ENCODE measurements around the gene SYT1.

The SYT1 gene

GRCh38 chr12:79393842-79394241 is 529.3 kb downstream of the SYT1 start:
- H3K4me1 ChIP-seq (ENCODE audit: insufficient read depth, poor library complexity, severe bottlenecking): no peaks in the 10 kb centered on the region
- H3K27me3 ChIP-seq (ENCODE audit: insufficient read depth, poor library complexity, severe bottlenecking): no peaks in the 10 kb centered on the region
- H3K27ac ChIP-seq (ENCODE audit: poor library complexity, severe bottlenecking): no peak overlapping the region
- no peaks in the 10 kb centered on the region for H3K36me3 ChIP-seq (ENCODE audit: low read depth)
- no peaks in the 10 kb centered on the region for H3K9me3 ChIP-seq (ENCODE audit: severe bottlenecking)
- DNase-seq (ENCODE audit: low spot score): no peak
- H3K4me3 ChIP-seq (ENCODE audit: severe bottlenecking): no peak overlapping the region
- TF ChIP-seq, protein P1, sequence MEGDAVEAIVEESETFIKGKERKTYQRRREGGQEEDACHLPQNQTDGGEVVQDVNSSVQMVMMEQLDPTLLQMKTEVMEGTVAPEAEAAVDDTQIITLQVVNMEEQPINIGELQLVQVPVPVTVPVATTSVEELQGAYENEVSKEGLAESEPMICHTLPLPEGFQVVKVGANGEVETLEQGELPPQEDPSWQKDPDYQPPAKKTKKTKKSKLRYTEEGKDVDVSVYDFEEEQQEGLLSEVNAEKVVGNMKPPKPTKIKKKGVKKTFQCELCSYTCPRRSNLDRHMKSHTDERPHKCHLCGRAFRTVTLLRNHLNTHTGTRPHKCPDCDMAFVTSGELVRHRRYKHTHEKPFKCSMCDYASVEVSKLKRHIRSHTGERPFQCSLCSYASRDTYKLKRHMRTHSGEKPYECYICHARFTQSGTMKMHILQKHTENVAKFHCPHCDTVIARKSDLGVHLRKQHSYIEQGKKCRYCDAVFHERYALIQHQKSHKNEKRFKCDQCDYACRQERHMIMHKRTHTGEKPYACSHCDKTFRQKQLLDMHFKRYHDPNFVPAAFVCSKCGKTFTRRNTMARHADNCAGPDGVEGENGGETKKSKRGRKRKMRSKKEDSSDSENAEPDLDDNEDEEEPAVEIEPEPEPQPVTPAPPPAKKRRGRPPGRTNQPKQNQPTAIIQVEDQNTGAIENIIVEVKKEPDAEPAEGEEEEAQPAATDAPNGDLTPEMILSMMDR (IDR thresholded peaks at IDR 0.05; ENCODE audit: poor library complexity, severe bottlenecking): no peak
- ATAC-seq (ENCODE audit: low read depth): no peak

DNA sequence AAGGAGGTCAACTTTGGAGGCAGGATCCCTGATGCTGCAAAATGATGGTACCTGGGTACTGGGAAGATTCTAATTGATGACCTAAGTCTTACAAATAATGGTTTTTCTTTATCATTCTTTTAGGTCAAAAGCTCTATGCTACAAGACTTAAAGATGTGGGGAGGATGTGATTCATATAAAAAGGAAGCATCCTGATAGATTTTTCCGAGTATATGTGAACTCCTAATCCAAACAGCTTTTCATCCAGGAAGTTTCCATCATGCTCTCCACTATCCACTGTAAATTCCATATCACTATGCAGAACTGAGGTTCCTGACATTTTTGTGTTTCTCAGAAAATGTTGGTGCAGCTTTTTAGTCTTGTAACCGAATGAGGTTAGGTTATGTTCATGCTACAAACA is 533.0 kb downstream of the SYT1 start:
- ATAC-seq (ENCODE audit: low read depth): no peak
- no peak for DNase-seq (ENCODE audit: low spot score)

DNA sequence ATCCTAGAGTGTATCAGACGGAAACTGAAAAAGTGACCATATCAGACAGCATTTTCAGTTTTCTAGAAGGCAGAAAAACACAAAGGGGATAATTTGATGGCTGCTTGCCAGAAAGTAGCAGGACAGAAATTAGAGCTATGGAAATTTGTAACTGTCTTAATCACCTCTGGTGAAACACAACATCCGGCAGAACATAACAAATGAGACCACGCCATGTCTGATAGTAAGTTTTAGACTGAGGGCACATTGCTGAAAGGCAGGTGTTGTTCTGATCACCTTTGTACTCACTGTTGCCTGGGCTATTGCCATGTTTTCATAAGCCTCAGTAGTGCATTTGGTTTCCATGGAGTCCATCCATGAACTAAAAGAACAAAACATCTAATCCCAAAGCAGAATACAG is 535.9 kb downstream of the SYT1 start:
- TF ChIP-seq, protein P1 (IDR thresholded peaks at IDR 0.05; ENCODE audit: poor library complexity, severe bottlenecking): no peak
- Histone ChIP-seq H3K27me3 (ENCODE audit: insufficient read depth, poor library complexity, severe bottlenecking) (no peaks in the 10 kb centered on the region), H3K9me3 (ENCODE audit: severe bottlenecking) (no peaks in the 10 kb centered on the region), H3K4me3 (ENCODE audit: severe bottlenecking) (no peak overlapping the region), H3K4me1 (ENCODE audit: insufficient read depth, poor library complexity, severe bottlenecking) (no peaks in the 10 kb centered on the region), H3K27ac (ENCODE audit: poor library complexity, severe bottlenecking) (no peak overlapping the region), H3K36me3 (ENCODE audit: low read depth) (no peaks in the 10 kb centered on the region)
- DNase-seq (ENCODE audit: low spot score) (no peak), ATAC-seq (ENCODE audit: low read depth) (no peak)

More for the DNA sequence above, 533.0 kb downstream of the SYT1 start:
- Histone ChIP-seq H3K4me3 (ENCODE audit: severe bottlenecking) (no peak overlapping the region), H3K36me3 (ENCODE audit: low read depth) (no peaks in the 10 kb centered on the region), H3K4me1 (ENCODE audit: insufficient read depth, poor library complexity, severe bottlenecking) (no peaks in the 10 kb centered on the region), H3K9me3 (ENCODE audit: severe bottlenecking) (no peaks in the 10 kb centered on the region), H3K27ac (ENCODE audit: poor library complexity, severe bottlenecking) (no peak overlapping the region), H3K27me3 (ENCODE audit: insufficient read depth, poor library complexity, severe bottlenecking) (no peaks in the 10 kb centered on the region)
- TF ChIP-seq, protein P1 (IDR thresholded peaks at IDR 0.05; ENCODE audit: poor library complexity, severe bottlenecking): no peak

- no peak for ATAC-seq (ENCODE audit: low read depth)
- no peaks in the 10 kb centered on the region for H3K36me3 ChIP-seq (ENCODE audit: low read depth)
- TF ChIP-seq, protein P1 (IDR thresholded peaks at IDR 0.05; ENCODE audit: poor library complexity, severe bottlenecking): no peak
- no peaks in the 10 kb centered on the region for H3K9me3 ChIP-seq (ENCODE audit: severe bottlenecking)
- no peaks in the 10 kb centered on the region for H3K27me3 ChIP-seq (ENCODE audit: insufficient read depth, poor library complexity, severe bottlenecking)
- no peak overlapping the region for H3K27ac ChIP-seq (ENCODE audit: poor library complexity, severe bottlenecking)
- no peak overlapping the region for H3K4me3 ChIP-seq (ENCODE audit: severe bottlenecking)
- H3K4me1 ChIP-seq (ENCODE audit: insufficient read depth, poor library complexity, severe bottlenecking): no peaks in the 10 kb centered on the region
- no peak for DNase-seq (ENCODE audit: low spot score)
These were observed 538.0 kb downstream of the SYT1 start for GRCh38 chr12:79402606-79403005.

DNA sequence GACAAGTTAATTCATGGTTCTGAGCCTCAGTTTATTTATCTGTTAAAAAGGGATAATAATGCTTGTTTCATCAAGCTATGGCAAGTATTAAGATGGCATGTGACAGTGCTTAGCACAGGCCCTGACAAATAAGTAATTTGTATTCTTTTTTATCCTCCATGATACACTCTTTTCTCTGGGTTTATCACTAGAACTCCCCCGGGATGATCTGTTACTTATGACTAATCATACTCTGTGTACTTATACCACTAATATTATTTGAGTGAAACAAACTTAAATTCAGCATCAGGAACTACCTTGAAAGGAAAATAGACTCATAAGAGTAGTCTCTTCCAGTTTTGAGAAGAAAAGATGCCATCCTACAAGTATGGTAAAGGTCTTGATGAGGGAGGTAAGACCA is 542.4 kb downstream of the SYT1 start:
- no peak overlapping the region for H3K4me3 ChIP-seq (ENCODE audit: severe bottlenecking)
- H3K27ac ChIP-seq (ENCODE audit: poor library complexity, severe bottlenecking): no peak overlapping the region
- H3K9me3 ChIP-seq (ENCODE audit: severe bottlenecking): no peaks in the 10 kb centered on the region
- H3K4me1 ChIP-seq (ENCODE audit: insufficient read depth, poor library complexity, severe bottlenecking): peaks cover 22% of the 10 kb centered on the region
- DNase-seq (ENCODE audit: low spot score) (no peak), ATAC-seq (ENCODE audit: low read depth) (no peak)
- TF ChIP-seq, protein P1 (IDR thresholded peaks at IDR 0.05; ENCODE audit: poor library complexity, severe bottlenecking): no peak
- H3K36me3 ChIP-seq (ENCODE audit: low read depth): no peaks in the 10 kb centered on the region
- H3K27me3 ChIP-seq (ENCODE audit: insufficient read depth, poor library complexity, severe bottlenecking): no peaks in the 10 kb centered on the region

All from RWPE2 (cell line).